GM18498 (cell line): ENCODE results near the gene CAPN5.
"Not testable (repeated sequence)": the region's sequence is repeated elsewhere in the genome, so short reads cannot be mapped to it uniquely, and the experiment has no call there.

Experiments
- ATAC-seq: cut with Tn5 transposase; IDR thresholded peaks from one replicate; pipeline ENCODE4 v1.9.1; 2021; ENCODE audit warnings: mild to moderate bottlenecking, moderate library complexity; ENCODE audit not compliant: unreplicated experiment

The CAPN5 gene

GRCh38 chr11:77095551-77096490 lies 29.1 kb downstream of the CAPN5 start:
- ATAC-seq: no peak

GRCh38 chr11:77096591-77097019 lies 29.8 kb downstream of the CAPN5 start:
- ATAC-seq: no peak

GRCh38 chr11:77097180-77097579 lies 30.4 kb downstream of the CAPN5 start:
- not testable (repeated sequence) for ATAC-seq

GRCh38 chr11:77100166-77101042 lies 33.6 kb downstream of the CAPN5 start:
- ATAC-seq: no peak

GRCh38 chr11:77101043-77101537 lies 34.3 kb downstream of the CAPN5 start:
- ATAC-seq: no peak

GRCh38 chr11:77102246-77103210 lies 35.8 kb downstream of the CAPN5 start, which contains the start of gene OMP:
TSS of gene OMP (plus strand) at chr11:77102840. CDS start at chr11:77102840, 0 bp downstream.
- ATAC-seq: no peak

GRCh38 chr11:77103319-77103718 lies 36.5 kb downstream of the CAPN5 start:
- ATAC-seq: no peak

GRCh38 chr11:77104727-77105126 lies 38.0 kb downstream of the CAPN5 start:
- ATAC-seq: no peak

- no peak for ATAC-seq
These were observed 39.5 kb downstream of the CAPN5 start for GRCh38 chr11:77106321-77106720.

GRCh38 chr11:77106759-77107158 lies 40.0 kb downstream of the CAPN5 start:
- ATAC-seq: no peak

- no peak for ATAC-seq
These were observed 41.2 kb downstream of the CAPN5 start for GRCh38 chr11:77107950-77108349.

- ATAC-seq: no peak
These were observed 41.7 kb downstream of the CAPN5 start for GRCh38 chr11:77108436-77108835.

- ATAC-seq: no peak
These were observed 42.7 kb downstream of the CAPN5 start for GRCh38 chr11:77109236-77110019.

- no peak for ATAC-seq
These were observed 44.1 kb downstream of the CAPN5 start for GRCh38 chr11:77110836-77111235.

- ATAC-seq: no peak
These were observed 44.5 kb downstream of the CAPN5 start for GRCh38 chr11:77111277-77111676.

GRCh38 chr11:77111946-77112345 lies 45.2 kb downstream of the CAPN5 start:
- no peak for ATAC-seq

- no peak for ATAC-seq
These were observed 46.0 kb downstream of the CAPN5 start for GRCh38 chr11:77112641-77113381.

GRCh38 chr11:77113382-77114088 lies 46.8 kb downstream of the CAPN5 start:
- no peak for ATAC-seq
